ENCODE data around the gene ATP2B2. TPM values are rescaled to one million over a fixed set of nuclear protein-coding genes. Genes with fewer than 3 reads are reported as not detected.

Gene ATP2B2
- total and polyA plus RNA-seq, 2 of the 8 experiments (the other 6 are each of a cell fraction or from before 2014, with no cell fraction given) = 0.14 to 1.2 TPM

DNA sequence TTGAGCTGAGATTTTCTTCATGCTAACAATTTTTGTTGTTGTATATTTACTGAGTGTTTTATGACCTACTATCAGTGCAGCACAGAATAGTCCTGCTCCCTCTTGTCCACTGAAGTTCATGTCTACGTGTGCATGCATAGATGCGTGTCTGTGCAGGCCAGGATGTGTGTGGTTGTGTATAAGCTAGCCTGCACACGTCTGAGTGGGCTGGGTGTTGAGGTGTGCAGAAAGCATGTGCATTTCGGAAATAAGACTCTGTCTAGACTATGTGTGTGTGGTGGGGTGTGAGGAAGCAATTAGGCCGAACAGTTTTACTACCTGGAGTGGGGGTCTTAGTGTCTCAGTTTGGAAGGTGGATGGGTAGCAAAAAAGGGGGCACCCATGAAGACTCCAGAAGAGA lies 39.2 kb downstream of the ATP2B2 start:
- Histone ChIP-seq H2BK120ac (replicated peaks; ENCODE audit: low read depth, low read length) (no peak overlapping the region), H3K36me3 (ENCODE audit: control insufficient read depth in 2 of 4, insufficient read depth in 4 of 4, low read length in 3 of 4) (no peaks in the 10 kb centered on the region), H3K18ac (ENCODE audit: extremely low read depth, low read length) (no peak overlapping the region), H2BK12ac (ENCODE audit: low read depth, low read length) (no peak overlapping the region), H3K4me2 (ENCODE audit: insufficient read depth in 1 of 2, low read depth in 2 of 2, low read length in 2 of 2) (no peak overlapping the region), H4K5ac (ENCODE audit: insufficient read length, low read depth, low read length) (no peak overlapping the region), H2BK15ac (ENCODE audit: low read length) (no peak overlapping the region), H3K9ac (replicated peaks in 1 of 4; ENCODE audit: extremely low read depth in 1 of 4, low read depth in 3 of 4, low read length in 3 of 4) (no peak overlapping the region), H2AK5ac (ENCODE audit: low read depth, low read length) (no peak overlapping the region), H4K20me1 (replicated peaks in 1 of 2; ENCODE audit: control insufficient read depth in 1 of 2, insufficient read depth in 2 of 2, low read length in 2 of 2) (peaks cover 0 to under 1% of the 10 kb centered on the region in 2 experiments), H3K4me3 (ENCODE audit: extremely low read depth in 1 of 4, insufficient read depth in 2 of 4, low read depth in 3 of 4, low read length in 4 of 4) (no peak overlapping the region), H4K91ac (replicated peaks; ENCODE audit: insufficient read length, low read length) (no peak overlapping the region), H3K79me2 (ENCODE audit: control insufficient read depth in 1 of 2, insufficient read depth in 2 of 2, low read length in 2 of 2) (no peaks in the 10 kb centered on the region), H3K79me1 (ENCODE audit: low read depth, low read length) (no peaks in the 10 kb centered on the region), H2AFZ (ENCODE audit: low read length) (no peak overlapping the region), H2BK20ac (ENCODE audit: low read length) (no peak overlapping the region), H3K23ac (ENCODE audit: insufficient read length) (no peak overlapping the region), H3K27me3 (replicated peaks in 1 of 4; ENCODE audit: control insufficient read depth in 3 of 4, extremely low read depth in 1 of 4, insufficient read depth in 3 of 4, low read length in 3 of 4) (no peaks in the 10 kb centered on the region), H2BK5ac (ENCODE audit: low read depth, low read length) (no peak overlapping the region), H3K56ac (replicated peaks; ENCODE audit: insufficient read length, low read depth, low read length) (no peak overlapping the region), H3K27ac (ENCODE audit: low read depth, low read length) (no peak overlapping the region), H3K4me1 (replicated peaks in 1 of 4; ENCODE audit: control insufficient read depth in 3 of 4, insufficient read depth in 4 of 4, low read length in 3 of 4) (peaks cover 3 to 9% (median 8%) of the 10 kb centered on the region in 4 experiments), H4K8ac (ENCODE audit: extremely low read depth, insufficient read depth, low read length) (no peak overlapping the region), H3K9me3 (ENCODE audit: insufficient read depth in 2 of 2, low read depth in 1 of 2, low read length in 1 of 2) (no peaks in the 10 kb centered on the region), H3K14ac (ENCODE audit: insufficient read length) (no peak overlapping the region), H3K4ac (replicated peaks; ENCODE audit: insufficient read length, low read depth, low read length) (no peak overlapping the region), H3K23me2 (ENCODE audit: low read depth, low read length) (peaks cover under 1% of the 10 kb centered on the region; the same call in 1 of the 2 replicates)
- POLR2A ChIA-PET (ENCODE audit: partially characterized antibody) = interaction anchor here (0.7 to 1.1 kb wide), 2 partner anchors 146 to 175 kb away, joined by 3 read pairs; partner anchors contain the start of gene SEC13
- DNase-seq (ENCODE audit: low read depth in 1 of 2, low spot score in 2 of 2) (no peak), FAIRE-seq (no peak)
- WGBS, 2 experiments (ENCODE audit: extremely low coverage in 1 of 2, insufficient coverage in 1 of 2, insufficient read length in 1 of 2, insufficient replicate concordance in 2 of 2, low coverage in 1 of 2, low lambda C conversion rate in 2 of 2, missing lambda C conversion rate in 1 of 2) = 77% methylated on average over 5 of the region's 5 CpGs; no CpG with 5 or more reads in 1 of the 2 experiments
- CTCF ChIA-PET (ENCODE audit: partially characterized antibody) = interaction anchor here (0.8 to 1.9 kb wide), 5 partner anchors 8 to 263 kb away, joined by 3 to 9 read pairs (median 4); no protein-coding TSS in a partner anchor
- TF ChIP-seq BCL11A (IDR thresholded peaks at IDR 0.05; ENCODE audit: low read depth in 2 of 2, low read length in 2 of 2) (no peak), RFX5 (IDR thresholded peaks at IDR 0.05; ENCODE audit: borderline replicate concordance, low read depth, low read length) (no peak), JUN (IDR thresholded peaks at IDR 0.05; ENCODE audit: low read depth, low read length) (no peak), RAD21 (IDR thresholded peaks at IDR 0.05 in 1 of 2, conservative IDR thresholded peaks at IDR 0.05 in 1 of 2; ENCODE audit: low read depth in 2 of 2, low read length in 2 of 2) (no peak), CBX5 (IDR thresholded peaks at IDR 0.05; ENCODE audit: low read depth, low read length) (no peak), ZNF274 (IDR thresholded peaks at IDR 0.05; ENCODE audit: borderline replicate concordance, extremely low read depth, low read length) (no peak), CTBP2 (IDR thresholded peaks at IDR 0.05; ENCODE audit: borderline replicate concordance, insufficient read depth, insufficient read length, low read length) (no peak), CREB1 (IDR thresholded peaks at IDR 0.05) (no peak), JUND (IDR thresholded peaks at IDR 0.05; ENCODE audit: low read length) (no peak), CEBPB (IDR thresholded peaks at IDR 0.05; ENCODE audit: low read depth, low read length) (no peak), CBX8 (IDR thresholded peaks at IDR 0.05; ENCODE audit: borderline replicate concordance, low read depth, low read length) (no peak)
- TF ChIP-seq, protein P1, sequence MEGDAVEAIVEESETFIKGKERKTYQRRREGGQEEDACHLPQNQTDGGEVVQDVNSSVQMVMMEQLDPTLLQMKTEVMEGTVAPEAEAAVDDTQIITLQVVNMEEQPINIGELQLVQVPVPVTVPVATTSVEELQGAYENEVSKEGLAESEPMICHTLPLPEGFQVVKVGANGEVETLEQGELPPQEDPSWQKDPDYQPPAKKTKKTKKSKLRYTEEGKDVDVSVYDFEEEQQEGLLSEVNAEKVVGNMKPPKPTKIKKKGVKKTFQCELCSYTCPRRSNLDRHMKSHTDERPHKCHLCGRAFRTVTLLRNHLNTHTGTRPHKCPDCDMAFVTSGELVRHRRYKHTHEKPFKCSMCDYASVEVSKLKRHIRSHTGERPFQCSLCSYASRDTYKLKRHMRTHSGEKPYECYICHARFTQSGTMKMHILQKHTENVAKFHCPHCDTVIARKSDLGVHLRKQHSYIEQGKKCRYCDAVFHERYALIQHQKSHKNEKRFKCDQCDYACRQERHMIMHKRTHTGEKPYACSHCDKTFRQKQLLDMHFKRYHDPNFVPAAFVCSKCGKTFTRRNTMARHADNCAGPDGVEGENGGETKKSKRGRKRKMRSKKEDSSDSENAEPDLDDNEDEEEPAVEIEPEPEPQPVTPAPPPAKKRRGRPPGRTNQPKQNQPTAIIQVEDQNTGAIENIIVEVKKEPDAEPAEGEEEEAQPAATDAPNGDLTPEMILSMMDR (IDR thresholded peaks at IDR 0.05; ENCODE audit: control extremely low read depth in 1 of 3, insufficient read depth in 1 of 3, low read depth in 1 of 3, low read length in 3 of 3) = no peak

All from H1 (cell line).